Neural cell (in vitro differentiated cells): ENCODE measurements around the gene HSD3B1. TPM values are rescaled to one million over a fixed set of nuclear protein-coding genes. Genes with fewer than 3 reads are reported as not detected.

Source experiments
- H2AFZ ChIP-seq: fragments of 200-600, 300-800 bp; sonication (generic), shearing (Covaris generic); 2 replicates; pipeline ENCODE4 v1.6.0; 2014; ENCODE audit warnings: low read depth, mild to moderate bottlenecking, antibody characterized with exemption, low read length, moderate library complexity
- H3F3A ChIP-seq: fragments of 200-600 bp; shearing (Covaris generic); 2 replicates; pipeline ENCODE4 v1.6.1; 2016; ENCODE audit warnings: mild to moderate bottlenecking, moderate library complexity, mixed read lengths, antibody characterized with exemption, low read length; ENCODE audit not compliant: insufficient read depth, poor library complexity, severe bottlenecking
- H3K27ac ChIP-seq: fragments of 200-600, 300-800 bp; sonication (generic), shearing (Covaris generic); 2 replicates; pipeline ENCODE4 v1.5.1; 2014; ENCODE audit warnings: mild to moderate bottlenecking, low read length, moderate library complexity
- H3K27me3 ChIP-seq: fragments of 300-800, 200-600 bp; sonication (generic), shearing (Covaris generic); 2 replicates; pipeline ENCODE4 v1.6.0; 2014; ENCODE audit warnings: mild to moderate bottlenecking, low read depth, low read length, moderate library complexity; ENCODE audit not compliant: insufficient read depth
- H3K36me3 ChIP-seq: fragments of 300-800, 200-600 bp; sonication (generic), shearing (Covaris generic); 2 replicates; pipeline ENCODE4 v1.5.1; 2014; ENCODE audit warnings: mild to moderate bottlenecking, antibody characterized with exemption, low read length, moderate library complexity; ENCODE audit not compliant: insufficient read depth
- H3K4me2 ChIP-seq: fragments of 300-800, 200-600 bp; sonication (generic), shearing (Covaris generic); 2 replicates; pipeline ENCODE4 v1.6.0; 2014; ENCODE audit warnings: mild to moderate bottlenecking, low read length
- H3K4me3 ChIP-seq: fragments of 300-800, 200-600 bp; sonication (generic), shearing (Covaris generic); 2 replicates; pipeline ENCODE4 v1.5.1; 2014; ENCODE audit warnings: mild to moderate bottlenecking, low read length, moderate library complexity
- H3K79me2 ChIP-seq: fragments of 200-600 bp; shearing (Covaris generic); replicated peaks from 2 replicates; pipeline ENCODE4 v1.6.0; 2014; ENCODE audit warnings: mild to moderate bottlenecking, low read length, moderate library complexity; ENCODE audit not compliant: insufficient read depth
- H3K9ac ChIP-seq: fragments of 300-800, 200-600 bp; sonication (generic), shearing (Covaris generic); 2 replicates; pipeline ENCODE4 v1.6.1; 2016; ENCODE audit warnings: mild to moderate bottlenecking, low read length, mixed read lengths
- H3K9me2 ChIP-seq: fragments of 200-600 bp; shearing (Covaris generic); 2 replicates; pipeline ENCODE4 v1.6.1; 2016; ENCODE audit warnings: mild to moderate bottlenecking, low read length, mixed read lengths; ENCODE audit not compliant: insufficient read depth
- H3K9me3 ChIP-seq: fragments of 200-600, 300-800 bp; sonication (generic), shearing (Covaris generic); 2 replicates; pipeline ENCODE4 v1.6.1; 2016; ENCODE audit warnings: mild to moderate bottlenecking, mixed run types, low read length, moderate library complexity, mixed read lengths
- H4K20me1 ChIP-seq: fragments of 200-600 bp; shearing (Covaris generic); 2 replicates; pipeline ENCODE4 v1.6.1; 2016; ENCODE audit warnings: mild to moderate bottlenecking, mixed run types; ENCODE audit not compliant: insufficient read depth
- CTCF ChIP-seq: fragments of 450-650 bp; IDR thresholded peaks from 2 replicates; pipeline ENCODE4 v1.5.1; 2014; ENCODE audit warnings: antibody characterized with exemption, mild to moderate bottlenecking, moderate library complexity; ENCODE audit not compliant: poor library complexity, severe bottlenecking
- EP300 ChIP-seq: fragments of 450-650 bp; conservative IDR thresholded peaks from 2 replicates; pipeline ENCODE4 v1.6.1; 2014; ENCODE audit warnings: antibody characterized with exemption, mild to moderate bottlenecking, moderate library complexity; ENCODE audit not compliant: poor library complexity, severe bottlenecking
- EZH2 ChIP-seq: fragments of 200-600, 300-800 bp; shearing (Covaris generic), sonication (generic); IDR thresholded peaks from 2 replicates; pipeline ENCODE4 v1.6.1; 2014; ENCODE audit warnings: antibody characterized with exemption, low read length, borderline replicate concordance, mild to moderate bottlenecking; ENCODE audit not compliant: insufficient read depth, poor library complexity, severe bottlenecking
- MXI1 ChIP-seq: fragments of 450-650 bp; conservative IDR thresholded peaks from 2 replicates; pipeline ENCODE4 v1.6.1; 2014; ENCODE audit warnings: antibody characterized with exemption, mild to moderate bottlenecking; ENCODE audit not compliant: poor library complexity, severe bottlenecking
- POLR2AphosphoS5 ChIP-seq: IDR thresholded peaks from 2 replicates; pipeline ENCODE4 v1.6.1; 2012
- RAD21 ChIP-seq: fragments of 450-650 bp; conservative IDR thresholded peaks from 2 replicates; pipeline ENCODE4 v1.6.1; 2014; ENCODE audit warnings: antibody characterized with exemption, mild to moderate bottlenecking, moderate library complexity
- REST ChIP-seq: IDR thresholded peaks from 2 replicates; pipeline ENCODE4 v1.6.1; 2012; ENCODE audit warnings: borderline replicate concordance
- SMC3 ChIP-seq: fragments of 450-650 bp; conservative IDR thresholded peaks from 2 replicates; pipeline ENCODE4 v1.6.1; 2014; ENCODE audit warnings: antibody characterized with exemption, mild to moderate bottlenecking, moderate library complexity; ENCODE audit not compliant: poor library complexity
- TAF1 ChIP-seq: IDR thresholded peaks from 2 replicates; pipeline ENCODE4 v1.6.1; 2012; ENCODE audit warnings: low read depth
- polyA plus RNA-seq: library from polyadenylated mRNA; depleted of rRNA; stranded (reverse); fragments of >200 nt; gene quantifications from 2 replicates; pipeline ENCODE4 v1.2.3, GENCODE V29; 2014

The HSD3B1 gene
- polyA plus RNA-seq, 1 donor from 2014 or later = not detected

- H3K9me3 ChIP-seq = no peaks in the 10 kb centered on the region
- no peaks in the 10 kb centered on the region for H3K36me3 ChIP-seq
- no peak overlapping the region for H2AFZ ChIP-seq
- H3K79me2 ChIP-seq = no peaks in the 10 kb centered on the region
- no peak overlapping the region for H3K27ac ChIP-seq
- H3K4me2 ChIP-seq = no peak overlapping the region
- no peak overlapping the region for H3K4me3 ChIP-seq
- H3K9ac ChIP-seq = no peak overlapping the region
- TF ChIP-seq CTCF (no peak), TAF1 (no peak), MXI1 (no peak), POLR2AphosphoS5 (no peak), REST (no peak), EZH2 (no peak), SMC3 (no peak), EP300 (no peak), RAD21 (no peak)
- no peaks in the 10 kb centered on the region for H3K9me2 ChIP-seq
- H4K20me1 ChIP-seq = no peaks in the 10 kb centered on the region
- H3F3A ChIP-seq = no peaks in the 10 kb centered on the region
- H3K27me3 ChIP-seq = no peaks in the 10 kb centered on the region
Observed at GRCh38 chr1:119547805-119548204, 40.8 kb downstream of the HSD3B1 start.

GRCh38 chr1:119549719-119550132 is 42.7 kb downstream of the HSD3B1 start:
- Histone ChIP-seq H3K9me2 (no peaks in the 10 kb centered on the region), H3F3A (no peaks in the 10 kb centered on the region), H2AFZ (no peak overlapping the region), H3K36me3 (no peaks in the 10 kb centered on the region), H3K4me2 (no peak overlapping the region), H3K27me3 (no peaks in the 10 kb centered on the region), H3K9ac (no peak overlapping the region), H3K27ac (no peak overlapping the region), H3K9me3 (no peaks in the 10 kb centered on the region), H4K20me1 (no peaks in the 10 kb centered on the region), H3K4me3 (no peak overlapping the region), H3K79me2 (no peaks in the 10 kb centered on the region)
- no peak for TF ChIP-seq EP300
- no peak for TF ChIP-seq SMC3
- TF ChIP-seq MXI1 = no peak
- TF ChIP-seq POLR2AphosphoS5 = no peak
- TF ChIP-seq CTCF = peak; percentile 40
- no peak for TF ChIP-seq REST
- peak; percentile 40 for TF ChIP-seq RAD21
